Activated CD8-positive, alpha-beta memory T cell treated with anti-CD3 and anti-CD28 coated beads for 1 hour (primary cell): ENCODE measurements around the gene TDRD9.

ENCODE experiments used
- DNase-seq, 2 donors: peaks; one replicate each; pipeline ENCODE4 v3.0.0-alpha.2; 2020; ENCODE audit warnings: low read depth in 1 of 2; ENCODE audit errors: extremely low read depth in 1 of 2

The TDRD9 gene

GRCh38 chr14:104062281-104062680 lies 134.0 kb downstream of the TDRD9 start:
- no peak for DNase-seq

GRCh38 chr14:104064003-104064402 lies 135.7 kb downstream of the TDRD9 start:
- DNase-seq: no peak

- no peak for DNase-seq
These were observed 138.0 kb downstream of the TDRD9 start for GRCh38 chr14:104066279-104066678.

- DNase-seq: no peak
These were observed 138.6 kb downstream of the TDRD9 start for GRCh38 chr14:104066719-104067295.

- no peak for DNase-seq
These were observed 141.3 kb downstream of the TDRD9 start for GRCh38 chr14:104069541-104069940.

- no peak for DNase-seq
These were observed 144.3 kb downstream of the TDRD9 start for GRCh38 chr14:104072586-104072985.

- no peak for DNase-seq
These were observed 145.5 kb downstream of the TDRD9 start for GRCh38 chr14:104073764-104074163.

GRCh38 chr14:104075530-104076151 lies 147.4 kb downstream of the TDRD9 start:
- no peak for DNase-seq

- DNase-seq: no peak
These were observed 148.5 kb downstream of the TDRD9 start for GRCh38 chr14:104076743-104077142.

GRCh38 chr14:104078031-104078455 lies 149.8 kb downstream of the TDRD9 start:
- peak; percentile 61 to 69 for DNase-seq

- no peak for DNase-seq
These were observed 152.4 kb downstream of the TDRD9 start for GRCh38 chr14:104080376-104081260.

- no peak for DNase-seq
These were observed 153.1 kb downstream of the TDRD9 start for GRCh38 chr14:104081261-104081835.

GRCh38 chr14:104081951-104082464 lies 153.8 kb downstream of the TDRD9 start:
- DNase-seq: no peak

- no peak for DNase-seq
These were observed 154.6 kb downstream of the TDRD9 start for GRCh38 chr14:104082807-104083206.

GRCh38 chr14:104084251-104085002 lies 156.2 kb downstream of the TDRD9 start:
- DNase-seq: no peak

- no peak for DNase-seq
These were observed 157.0 kb downstream of the TDRD9 start, which contains the start of gene ASPG for GRCh38 chr14:104085032-104085888. Gene ASPG, plus strand, starts transcription at chr14:104085700. Its CDS starts 71 bp downstream, at chr14:104085771.

- DNase-seq: no peak
These were observed 157.6 kb downstream of the TDRD9 start for GRCh38 chr14:104085889-104086201.

GRCh38 chr14:104086210-104086660 lies 158.0 kb downstream of the TDRD9 start:
- DNase-seq: no peak

GRCh38 chr14:104086661-104087461 lies 158.6 kb downstream of the TDRD9 start:
- no peak for DNase-seq
